ENCODE measurements around the gene ATRNL1. TPM values are rescaled to one million over a fixed set of nuclear protein-coding genes. Genes with fewer than 3 reads are reported as not detected.

ATRNL1 gene
- total and polyA plus RNA-seq, 2 experiments from 2014 or later, result 4.8 to 29.7 TPM

- Histone ChIP-seq H3K27me3 (ENCODE audit: insufficient read depth) (no peaks in the 10 kb centered on the region), H4K20me1 (replicated peaks; ENCODE audit: insufficient read depth) (no peaks in the 10 kb centered on the region), H3K79me2 (replicated peaks; ENCODE audit: insufficient read depth) (no peaks in the 10 kb centered on the region), H3F3A (replicated peaks; ENCODE audit: low read depth) (no peaks in the 10 kb centered on the region), H3K4me1 (ENCODE audit: insufficient read depth) (no peaks in the 10 kb centered on the region), H3K27ac (ENCODE audit: low read depth) (no peak overlapping the region), H3K4me2 (no peak overlapping the region), H3K4me3 (no peak overlapping the region), H3K36me3 (ENCODE audit: insufficient read depth) (no peaks in the 10 kb centered on the region), H2AFZ (no peak overlapping the region), H3K9me2 (ENCODE audit: insufficient read depth) (no peaks in the 10 kb centered on the region)
- no peak overlapping the region for H3K27ac Mint-ChIP-seq
- no peaks in the 10 kb centered on the region for H3K36me3 Mint-ChIP-seq (ENCODE audit: low read depth)
- H3K4me1 Mint-ChIP-seq, result no peaks in the 10 kb centered on the region; the same call in 2 of the 3 replicates
- no peaks in the 10 kb centered on the region for H3K9me3 Mint-ChIP-seq
- ATAC-seq (no peak), DNase-seq (ENCODE audit: low spot score) (no peak)
- no peak for TF ChIP-seq JUNB (IDR thresholded peaks at IDR 0.05; ENCODE audit: unreplicated experiment)
- TF ChIP-seq STAT1 (IDR thresholded peaks at IDR 0.05; ENCODE audit: unreplicated experiment), result no peak
- TF ChIP-seq NANOG (IDR thresholded peaks at IDR 0.05; ENCODE audit: borderline replicate concordance), result no peak
- no peak for TF ChIP-seq EZH2phosphoT487 (IDR thresholded peaks at IDR 0.05; ENCODE audit: unreplicated experiment)
- TF ChIP-seq POLR2AphosphoS5 (IDR thresholded peaks at IDR 0.05; ENCODE audit: low read depth), result no peak
- TF ChIP-seq ZNF331 (CRISPR knock-in tag; IDR thresholded peaks at IDR 0.05; ENCODE audit: low read depth), result no peak
- no peak for TF ChIP-seq ZNF114 (CRISPR knock-in tag; IDR thresholded peaks at IDR 0.05)
- TF ChIP-seq, protein P1, sequence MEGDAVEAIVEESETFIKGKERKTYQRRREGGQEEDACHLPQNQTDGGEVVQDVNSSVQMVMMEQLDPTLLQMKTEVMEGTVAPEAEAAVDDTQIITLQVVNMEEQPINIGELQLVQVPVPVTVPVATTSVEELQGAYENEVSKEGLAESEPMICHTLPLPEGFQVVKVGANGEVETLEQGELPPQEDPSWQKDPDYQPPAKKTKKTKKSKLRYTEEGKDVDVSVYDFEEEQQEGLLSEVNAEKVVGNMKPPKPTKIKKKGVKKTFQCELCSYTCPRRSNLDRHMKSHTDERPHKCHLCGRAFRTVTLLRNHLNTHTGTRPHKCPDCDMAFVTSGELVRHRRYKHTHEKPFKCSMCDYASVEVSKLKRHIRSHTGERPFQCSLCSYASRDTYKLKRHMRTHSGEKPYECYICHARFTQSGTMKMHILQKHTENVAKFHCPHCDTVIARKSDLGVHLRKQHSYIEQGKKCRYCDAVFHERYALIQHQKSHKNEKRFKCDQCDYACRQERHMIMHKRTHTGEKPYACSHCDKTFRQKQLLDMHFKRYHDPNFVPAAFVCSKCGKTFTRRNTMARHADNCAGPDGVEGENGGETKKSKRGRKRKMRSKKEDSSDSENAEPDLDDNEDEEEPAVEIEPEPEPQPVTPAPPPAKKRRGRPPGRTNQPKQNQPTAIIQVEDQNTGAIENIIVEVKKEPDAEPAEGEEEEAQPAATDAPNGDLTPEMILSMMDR (conservative IDR thresholded peaks at IDR 0.05; ENCODE audit: low read depth in 2 of 2), result no peak
- TF ChIP-seq EZH2 (IDR thresholded peaks at IDR 0.05; ENCODE audit: low read depth, unreplicated experiment), result no peak
- TF ChIP-seq ZNF462 (CRISPR knock-in tag; IDR thresholded peaks at IDR 0.05), result no peak
- no peak for TF ChIP-seq CREB1 (CRISPR knock-in tag; IDR thresholded peaks at IDR 0.05; ENCODE audit: low read depth)
- no peak for TF ChIP-seq REST (IDR thresholded peaks at IDR 0.05; ENCODE audit: unreplicated experiment)
- TF ChIP-seq, protein P2, sequence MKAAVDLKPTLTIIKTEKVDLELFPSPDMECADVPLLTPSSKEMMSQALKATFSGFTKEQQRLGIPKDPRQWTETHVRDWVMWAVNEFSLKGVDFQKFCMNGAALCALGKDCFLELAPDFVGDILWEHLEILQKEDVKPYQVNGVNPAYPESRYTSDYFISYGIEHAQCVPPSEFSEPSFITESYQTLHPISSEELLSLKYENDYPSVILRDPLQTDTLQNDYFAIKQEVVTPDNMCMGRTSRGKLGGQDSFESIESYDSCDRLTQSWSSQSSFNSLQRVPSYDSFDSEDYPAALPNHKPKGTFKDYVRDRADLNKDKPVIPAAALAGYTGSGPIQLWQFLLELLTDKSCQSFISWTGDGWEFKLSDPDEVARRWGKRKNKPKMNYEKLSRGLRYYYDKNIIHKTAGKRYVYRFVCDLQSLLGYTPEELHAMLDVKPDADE (IDR thresholded peaks at IDR 0.05), result no peak
- no peak overlapping the region for H3K4me3 Mint-ChIP-seq
- H3K27me3 Mint-ChIP-seq (ENCODE audit: insufficient read depth, low read depth, poor library complexity), result no peaks in the 10 kb centered on the region
Measured at GRCh38 chr10:115720121-115720520, 627.0 kb downstream of the ATRNL1 start.

Measured in GM23338 (cell line).